Nephron progenitor cell (in vitro differentiated cells): ENCODE data around the gene EPHB1.

Experiments
- DNase-seq: peaks from one replicate; pipeline ENCODE4 v3.0.0; 2021
- H3K27ac Mint-ChIP-seq: 2 replicates; pipeline ENCODE4 v1.8.0; 2021; ENCODE audit warnings: mild to moderate bottlenecking, moderate library complexity, mixed read lengths
- H3K27me3 Mint-ChIP-seq: 2 replicates; pipeline ENCODE4 v1.8.0; 2021; ENCODE audit warnings: mild to moderate bottlenecking, low read depth, mixed read lengths; ENCODE audit not compliant: poor library complexity
- H3K36me3 Mint-ChIP-seq: 2 replicates; pipeline ENCODE4 v1.8.0; 2021; ENCODE audit warnings: low read depth, mixed read lengths
- H3K4me1 Mint-ChIP-seq: 2 replicates; pipeline ENCODE4 v1.8.0; 2021; ENCODE audit warnings: mixed read lengths
- H3K4me3 Mint-ChIP-seq: 2 replicates; pipeline ENCODE4 v1.8.0; 2021; ENCODE audit warnings: mild to moderate bottlenecking, moderate library complexity, mixed read lengths
- H3K9me3 Mint-ChIP-seq: 2 replicates; pipeline ENCODE4 v1.8.0; 2021; ENCODE audit warnings: mild to moderate bottlenecking, moderate library complexity, mixed read lengths
- TF ChIP-seq, protein P1 (sequence below): fragments of 200-600 bp; sonication (generic); IDR thresholded peaks from 2 replicates; pipeline ENCODE4 v1.5.0; 2021; ENCODE audit warnings: antibody characterized with exemption

EPHB1 gene

GRCh38 chr3:135197856-135198255, 402.8 kb downstream of the EPHB1 start:
- Mint-ChIP-seq H3K36me3 (peaks cover 5% of the 10 kb centered on the region), H3K4me3 (no peak overlapping the region), H3K9me3 (peaks cover 6% of the 10 kb centered on the region), H3K4me1 (no peaks in the 10 kb centered on the region), H3K27me3 (peaks cover 11% of the 10 kb centered on the region), H3K27ac (no peak overlapping the region)
- TF ChIP-seq, protein P1, sequence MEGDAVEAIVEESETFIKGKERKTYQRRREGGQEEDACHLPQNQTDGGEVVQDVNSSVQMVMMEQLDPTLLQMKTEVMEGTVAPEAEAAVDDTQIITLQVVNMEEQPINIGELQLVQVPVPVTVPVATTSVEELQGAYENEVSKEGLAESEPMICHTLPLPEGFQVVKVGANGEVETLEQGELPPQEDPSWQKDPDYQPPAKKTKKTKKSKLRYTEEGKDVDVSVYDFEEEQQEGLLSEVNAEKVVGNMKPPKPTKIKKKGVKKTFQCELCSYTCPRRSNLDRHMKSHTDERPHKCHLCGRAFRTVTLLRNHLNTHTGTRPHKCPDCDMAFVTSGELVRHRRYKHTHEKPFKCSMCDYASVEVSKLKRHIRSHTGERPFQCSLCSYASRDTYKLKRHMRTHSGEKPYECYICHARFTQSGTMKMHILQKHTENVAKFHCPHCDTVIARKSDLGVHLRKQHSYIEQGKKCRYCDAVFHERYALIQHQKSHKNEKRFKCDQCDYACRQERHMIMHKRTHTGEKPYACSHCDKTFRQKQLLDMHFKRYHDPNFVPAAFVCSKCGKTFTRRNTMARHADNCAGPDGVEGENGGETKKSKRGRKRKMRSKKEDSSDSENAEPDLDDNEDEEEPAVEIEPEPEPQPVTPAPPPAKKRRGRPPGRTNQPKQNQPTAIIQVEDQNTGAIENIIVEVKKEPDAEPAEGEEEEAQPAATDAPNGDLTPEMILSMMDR, result no peak
- no peak for DNase-seq

GRCh38 chr3:135199137-135199536, 404.1 kb downstream of the EPHB1 start:
- Mint-ChIP-seq H3K4me1 (no peaks in the 10 kb centered on the region), H3K27ac (no peak overlapping the region), H3K9me3 (peaks cover 6% of the 10 kb centered on the region), H3K36me3 (peaks cover 5% of the 10 kb centered on the region), H3K27me3 (peaks cover 13% of the 10 kb centered on the region), H3K4me3 (no peak overlapping the region)
- TF ChIP-seq, protein P1, result no peak
- DNase-seq, result no peak

DNA sequence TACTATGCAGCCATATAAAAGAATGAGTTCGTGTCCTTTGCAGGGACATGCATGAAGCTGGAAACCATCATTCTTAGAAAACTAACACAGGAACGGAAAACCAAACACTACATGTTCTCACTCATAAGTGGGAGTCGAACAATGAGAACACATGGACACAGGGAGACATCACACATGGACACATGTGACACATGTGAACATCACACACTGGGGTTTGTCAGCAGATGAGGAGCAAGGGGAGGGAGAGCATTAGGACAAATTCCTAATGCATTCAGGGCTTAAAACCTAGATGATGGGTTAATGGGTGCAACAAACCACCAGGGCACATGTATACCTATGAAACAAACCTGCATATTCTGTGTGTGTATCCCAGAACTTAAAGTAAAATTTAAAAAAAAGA, 408.0 kb downstream of the EPHB1 start:
- no peak for DNase-seq
- TF ChIP-seq, protein P1, result no peak
- peaks cover 14% of the 10 kb centered on the region for H3K27me3 Mint-ChIP-seq
- H3K27ac Mint-ChIP-seq, result no peak overlapping the region
- H3K36me3 Mint-ChIP-seq, result peaks cover 4% of the 10 kb centered on the region
- no peaks in the 10 kb centered on the region for H3K4me1 Mint-ChIP-seq
- peaks cover 3% of the 10 kb centered on the region for H3K9me3 Mint-ChIP-seq
- H3K4me3 Mint-ChIP-seq, result no peak overlapping the region

GRCh38 chr3:135213213-135213612, 418.2 kb downstream of the EPHB1 start:
- Mint-ChIP-seq H3K4me1 (peaks cover 31% of the 10 kb centered on the region), H3K4me3 (no peak overlapping the region), H3K9me3 (no peaks in the 10 kb centered on the region), H3K27me3 (peaks cover 9% of the 10 kb centered on the region), H3K27ac (peak overlapping the region; percentile 30), H3K36me3 (no peaks in the 10 kb centered on the region)
- TF ChIP-seq, protein P1, result no peak
- no peak for DNase-seq

DNA sequence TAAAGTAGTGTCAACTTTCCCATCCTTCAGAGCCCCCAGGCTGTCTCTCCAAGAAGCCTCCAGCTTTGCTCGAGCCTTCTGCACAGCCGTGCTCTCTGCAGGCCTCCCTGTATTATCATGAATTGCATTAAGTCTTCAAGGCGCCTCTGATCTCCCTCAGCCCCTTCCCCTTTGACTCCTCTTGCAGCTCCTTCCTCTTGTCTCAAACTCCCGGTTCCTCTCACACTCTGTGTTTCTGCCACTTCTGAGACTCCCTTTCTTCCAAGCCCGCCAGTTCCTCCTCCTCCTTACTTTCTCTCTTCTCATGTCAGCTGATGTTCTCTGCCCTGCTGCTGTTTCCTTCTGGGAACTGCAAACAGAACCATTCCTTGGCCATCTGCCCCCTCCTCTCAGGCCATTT, 418.8 kb downstream of the EPHB1 start:
- no peak overlapping the region for H3K4me3 Mint-ChIP-seq
- H3K9me3 Mint-ChIP-seq, result no peaks in the 10 kb centered on the region
- TF ChIP-seq, protein P1, result no peak
- no peak overlapping the region for H3K27ac Mint-ChIP-seq
- peaks cover 38% of the 10 kb centered on the region for H3K4me1 Mint-ChIP-seq
- H3K36me3 Mint-ChIP-seq, result no peaks in the 10 kb centered on the region
- H3K27me3 Mint-ChIP-seq, result peaks cover 9% of the 10 kb centered on the region
- DNase-seq, result no peak

DNA sequence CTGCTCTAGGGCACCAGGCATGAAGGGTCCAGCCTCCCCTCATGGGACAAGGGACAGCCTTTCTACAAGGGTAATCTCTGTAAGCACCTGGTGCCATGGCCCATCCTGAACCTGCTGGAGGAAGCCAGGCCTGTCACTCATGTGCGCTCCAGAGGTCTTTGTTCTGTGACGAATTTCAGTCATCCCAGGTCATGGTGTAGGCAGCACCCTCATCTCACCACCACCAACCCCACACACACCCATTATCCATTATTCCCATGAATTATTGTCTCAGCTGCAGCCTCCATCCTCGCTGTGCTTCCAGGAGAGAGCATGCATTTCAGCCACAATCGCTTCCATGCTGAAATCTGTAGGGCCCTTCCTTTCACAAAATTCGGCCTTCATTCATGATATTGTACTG, 419.3 kb downstream of the EPHB1 start:
- no peak overlapping the region for H3K4me3 Mint-ChIP-seq
- no peak for DNase-seq
- no peak overlapping the region for H3K27ac Mint-ChIP-seq
- H3K4me1 Mint-ChIP-seq, result peaks cover 42% of the 10 kb centered on the region
- TF ChIP-seq, protein P1, result no peak
- H3K9me3 Mint-ChIP-seq, result no peaks in the 10 kb centered on the region
- no peaks in the 10 kb centered on the region for H3K36me3 Mint-ChIP-seq
- peaks cover 13% of the 10 kb centered on the region for H3K27me3 Mint-ChIP-seq
